Inferior parietal cortex (tissue), 1 donor: ENCODE data around the gene ABR.
"Not testable (repeated sequence)": the region's sequence is repeated elsewhere in the genome, so short reads cannot be mapped to it uniquely, and the experiment has no call there.

Experiments
- DNase-seq: peaks from one replicate; pipeline ENCODE4 v3.0.0-alpha.2; 2016; ENCODE audit errors: extremely low spot score

The ABR gene

GRCh38 chr17:1121442-1121817 lies 58.4 kb downstream of the ABR start:
- not testable (repeated sequence) for DNase-seq

- no peak for DNase-seq
Measured at GRCh38 chr17:1120596-1121441, 59.0 kb downstream of the ABR start.

- DNase-seq = no peak
Measured at GRCh38 chr17:1119924-1120323, 59.9 kb downstream of the ABR start.

GRCh38 chr17:1116602-1117001 lies 63.2 kb downstream of the ABR start:
- no peak for DNase-seq

GRCh38 chr17:1112875-1113274 lies 66.9 kb downstream of the ABR start:
- no peak for DNase-seq

GRCh38 chr17:1111599-1112443 lies 68.0 kb downstream of the ABR start:
- no peak for DNase-seq

GRCh38 chr17:1110862-1111598 lies 68.8 kb downstream of the ABR start:
- no peak for DNase-seq

GRCh38 chr17:1110541-1110861 lies 69.3 kb downstream of the ABR start:
- no peak for DNase-seq

GRCh38 chr17:1109606-1110540 lies 69.9 kb downstream of the ABR start:
- no peak for DNase-seq

GRCh38 chr17:1108765-1109605 lies 70.8 kb downstream of the ABR start:
- no peak for DNase-seq

GRCh38 chr17:1108478-1108764 lies 71.4 kb downstream of the ABR start:
- DNase-seq = no peak

- no peak for DNase-seq
Measured at GRCh38 chr17:1107777-1108477, 71.9 kb downstream of the ABR start.

- DNase-seq = no peak
Measured at GRCh38 chr17:1107083-1107776, 72.6 kb downstream of the ABR start.

GRCh38 chr17:1104222-1104621 lies 75.6 kb downstream of the ABR start:
- DNase-seq = no peak

GRCh38 chr17:1100382-1100781 lies 79.4 kb downstream of the ABR start:
- DNase-seq = no peak

GRCh38 chr17:1099242-1099641 lies 80.5 kb downstream of the ABR start:
- DNase-seq = no peak

- not testable (repeated sequence) for DNase-seq
Measured at GRCh38 chr17:1097972-1098744, 81.6 kb downstream of the ABR start.

- DNase-seq = no peak
Measured at GRCh38 chr17:1096215-1096614, 83.6 kb downstream of the ABR start.

- no peak for DNase-seq
Measured at GRCh38 chr17:1095853-1096173, 84.0 kb downstream of the ABR start.
